Sigmoid colon (tissue), 7 donors: Measurements from ENCODE around the gene SH3RF3. TPM values are rescaled to one million over a fixed set of nuclear protein-coding genes. Genes with fewer than 3 reads are reported as not detected.

Experiments used
- DNase-seq: peaks from one replicate; pipeline ENCODE4 v3.0.0-alpha.2; 2019
- H3K27ac ChIP-seq, 4 donors: fragments of 200-600 bp; sonication (generic); one replicate each; pipeline ENCODE4 v1.5.1; 2016 to 2019; ENCODE audit warnings: mild to moderate bottlenecking in 1 of 4
- H3K27me3 ChIP-seq, 3 donors: fragments of 200-600 bp; sonication (generic); one replicate each; pipeline ENCODE4 v1.5.1; 2019; ENCODE audit warnings: mild to moderate bottlenecking in 1 of 3
- H3K36me3 ChIP-seq, 4 donors: fragments of 200-600 bp; sonication (generic); one replicate each; pipeline ENCODE4 v1.5.1; 2016 to 2019
- H3K4me1 ChIP-seq, 4 donors: fragments of 200-600 bp; sonication (generic); one replicate each; pipeline ENCODE4 v1.5.1; 2017 to 2019
- H3K4me3 ChIP-seq, 4 donors: fragments of 200-600 bp; sonication (generic); one replicate each; pipeline ENCODE4 v1.5.1; 2017 to 2019; ENCODE audit warnings: mild to moderate bottlenecking in 2 of 4, moderate library complexity in 1 of 4
- H3K9me3 ChIP-seq, 4 donors: fragments of 200-600 bp in 3 of 4; sonication (generic) in 3 of 4; one replicate each; pipeline versions ENCODE4 v1.5.1 to v1.6.1; 2013 to 2019
- CTCF ChIP-seq, 4 experiments: fragments of 450-650 bp in 3 of 4; fragments of 200-600 bp in 1 of 4; IDR thresholded peaks; one replicate each; pipeline ENCODE4 v1.5.1; 2016 to 2019; ENCODE audit warnings: antibody characterized with exemption in 4 of 4, mild to moderate bottlenecking in 3 of 4, moderate library complexity in 2 of 4
- EP300 ChIP-seq, 4 donors: sonication (generic); formaldehyde crosslinking; IDR thresholded peaks; one replicate each; pipeline ENCODE4 v1.6.1; 2017; ENCODE audit warnings: antibody characterized with exemption in 4 of 4
- POLR2A ChIP-seq, 2 donors: fragments of 450-650 bp; IDR thresholded peaks; one replicate each; pipeline ENCODE4 v1.6.1; 2016; ENCODE audit warnings: antibody characterized with exemption in 2 of 2, mild to moderate bottlenecking in 2 of 2, moderate library complexity in 2 of 2
- POLR2AphosphoS5 ChIP-seq, 4 donors: sonication (generic); formaldehyde crosslinking; IDR thresholded peaks; one replicate each; pipeline ENCODE4 v1.6.1; 2017; ENCODE audit warnings: antibody characterized with exemption in 4 of 4
- WGBS, 2 donors: extraction: QIAGEN DNeasy Blood & Tissue Kit; methylation state at CpG; one replicate each; pipeline ENCODE4 v1.1.7; 2013; 5-methylcytosine and 5-hydroxymethylcytosine counted together
- intact Hi-C: fragments of 100-400 bp; cut with DNase I; formaldehyde crosslinking; loops from one replicate; pipeline ENCODE4 v1.15.1; 2023
- polyA plus RNA-seq, 3 donors: library from polyadenylated mRNA; stranded (reverse); fragments of 200-250 nt; gene quantifications; one replicate each; pipeline ENCODE4 v1.2.3, GENCODE V29; 2013
- total RNA-seq, 4 donors: library from RNA; depleted of rRNA; stranded (reverse); fragments of >200 nt; gene quantifications; one replicate each; pipeline ENCODE4 v1.1.0, GENCODE V29; 2016
- donor health status: healthy with polysubstance abuse.
- donor health status: Bipolar disorder and iron deficiency.
- donor health status: healthy.

SH3RF3 gene
- total and polyA plus RNA-seq, 7 donors = 0.69 to 10.0 (median 3.4) TPM

- intact Hi-C loops = no loop called here
- Histone ChIP-seq H3K36me3 (no peaks in the 10 kb centered on the region), H3K4me3 (no peak overlapping the region), H3K4me1 (peaks cover 0 to 6% (median 0%) of the 10 kb centered on the region in 4 donors), H3K27ac (no peak overlapping the region), H3K27me3 (no peaks in the 10 kb centered on the region), H3K9me3 (no peaks in the 10 kb centered on the region)
- no peak for TF ChIP-seq POLR2A (IDR thresholded peaks at IDR 0.05)
- TF ChIP-seq POLR2AphosphoS5 (IDR thresholded peaks at IDR 0.05) = no peak
- no peak for TF ChIP-seq CTCF (IDR thresholded peaks at IDR 0.05)
- TF ChIP-seq EP300 (IDR thresholded peaks at IDR 0.05) = no peak
- 89 to 91% methylated on average over 11 of the region's 11 CpGs for WGBS, 2 donors
- no peak for DNase-seq
These were observed 168.8 kb downstream of the SH3RF3 start for GRCh38 chr2:109297566-109298490.

- no peak overlapping the region for H3K27ac ChIP-seq
- no peak for TF ChIP-seq POLR2A (IDR thresholded peaks at IDR 0.05)
- no peak for TF ChIP-seq CTCF (IDR thresholded peaks at IDR 0.05)
- no peak for TF ChIP-seq EP300 (IDR thresholded peaks at IDR 0.05)
- no peak for TF ChIP-seq POLR2AphosphoS5 (IDR thresholded peaks at IDR 0.05)
- H3K4me1 ChIP-seq = peaks cover 0 to 4% (median 0%) of the 10 kb centered on the region in 4 donors
- no peak overlapping the region for H3K4me3 ChIP-seq
- WGBS, 2 donors = 85 to 93% methylated on average over 6 of the region's 6 CpGs
- intact Hi-C loops = no loop called here
- H3K36me3 ChIP-seq = no peaks in the 10 kb centered on the region
- H3K9me3 ChIP-seq = no peaks in the 10 kb centered on the region
- DNase-seq = no peak
- no peaks in the 10 kb centered on the region for H3K27me3 ChIP-seq
These were observed 169.8 kb downstream of the SH3RF3 start for GRCh38 chr2:109298851-109299250.

- 63 to 72% methylated on average over 5 of the region's 5 CpGs for WGBS, 2 donors
- Histone ChIP-seq H3K9me3 (no peaks in the 10 kb centered on the region), H3K4me3 (no peak overlapping the region), H3K4me1 (peaks cover 0 to 8% (median 0%) of the 10 kb centered on the region in 4 donors), H3K27me3 (no peaks in the 10 kb centered on the region), H3K36me3 (no peaks in the 10 kb centered on the region), H3K27ac (no peak overlapping the region)
- no peak for DNase-seq
- intact Hi-C loops = no loop called here
- TF ChIP-seq POLR2AphosphoS5 (IDR thresholded peaks at IDR 0.05) (no peak), CTCF (IDR thresholded peaks at IDR 0.05) (no peak), EP300 (IDR thresholded peaks at IDR 0.05) (no peak), POLR2A (IDR thresholded peaks at IDR 0.05) (no peak)
These were observed 170.5 kb downstream of the SH3RF3 start for GRCh38 chr2:109299536-109299935.

- no peaks in the 10 kb centered on the region for H3K9me3 ChIP-seq
- no peak for TF ChIP-seq EP300 (IDR thresholded peaks at IDR 0.05)
- no peak for TF ChIP-seq POLR2A (IDR thresholded peaks at IDR 0.05)
- TF ChIP-seq CTCF (IDR thresholded peaks at IDR 0.05) = no peak
- no peak for TF ChIP-seq POLR2AphosphoS5 (IDR thresholded peaks at IDR 0.05)
- no peaks in the 10 kb centered on the region for H3K27me3 ChIP-seq
- no peak overlapping the region for H3K4me3 ChIP-seq
- H3K36me3 ChIP-seq = no peaks in the 10 kb centered on the region
- peaks cover 0 to 9% (median 0%) of the 10 kb centered on the region in 4 donors for H3K4me1 ChIP-seq
- intact Hi-C loops = no loop called here
- no peak for DNase-seq
- no peak overlapping the region for H3K27ac ChIP-seq
- WGBS, 2 donors = 63 to 65% methylated on average over 3 of the region's 3 CpGs
These were observed 171.6 kb downstream of the SH3RF3 start for GRCh38 chr2:109300582-109300981.
